G401 (cell line): ENCODE data around the gene CLIC5. TPM values are rescaled to one million over a fixed set of nuclear protein-coding genes. Genes with fewer than 3 reads are reported as not detected.

Experiments used
- DNase-seq: peaks from one replicate; pipeline ENCODE4 v3.0.0-alpha.2; 2015; ENCODE audit warnings: low spot score
- in situ Hi-C: cut with HindIII; loops from 2 replicates; pipeline ENCODE4 v1.10.0; 2016; ENCODE audit warnings: low sequenced_read_pairs, mixed read lengths
- total RNA-seq: library from RNA; depleted of rRNA; stranded (reverse); fragments of >200 nt; shearing (Covaris generic); gene quantifications from 2 replicates; pipeline ENCODE4 v1.2.3, GENCODE V29; 2014

The CLIC5 gene
- total RNA-seq, 1 experiment from 2014 or later = not detected

DNA sequence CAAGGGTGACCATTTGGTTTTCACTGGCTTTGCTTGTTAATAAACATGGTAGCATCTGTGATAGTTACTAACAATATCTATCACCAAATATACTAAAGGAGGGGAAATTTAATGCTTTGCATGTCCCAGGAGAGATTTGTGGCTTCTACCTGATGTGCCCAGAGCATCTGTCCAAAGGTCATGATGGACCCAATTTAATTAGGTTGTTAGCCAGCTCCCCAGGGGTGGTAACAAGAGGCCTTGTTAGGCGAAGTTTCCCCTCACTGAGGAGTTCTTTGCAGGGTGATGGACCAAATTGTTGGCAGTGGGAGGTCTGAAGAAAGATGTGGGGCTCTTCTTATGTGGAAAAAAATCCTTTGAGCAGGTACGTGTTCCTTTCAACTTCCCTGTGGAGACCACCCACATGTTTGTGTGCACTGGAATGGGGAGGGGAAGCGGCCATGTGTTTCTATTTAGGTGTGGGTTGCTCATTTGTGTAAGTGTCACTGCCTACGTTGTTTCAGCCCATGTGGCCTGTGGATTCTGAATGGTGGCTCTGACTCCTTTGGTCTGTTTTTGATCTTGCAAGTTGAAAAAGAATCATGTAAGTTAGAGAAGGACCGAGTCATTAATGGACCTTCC is 137.6 kb downstream of the CLIC5 start:
- DNase-seq = no peak
- in situ Hi-C loops = no loop called here

DNA sequence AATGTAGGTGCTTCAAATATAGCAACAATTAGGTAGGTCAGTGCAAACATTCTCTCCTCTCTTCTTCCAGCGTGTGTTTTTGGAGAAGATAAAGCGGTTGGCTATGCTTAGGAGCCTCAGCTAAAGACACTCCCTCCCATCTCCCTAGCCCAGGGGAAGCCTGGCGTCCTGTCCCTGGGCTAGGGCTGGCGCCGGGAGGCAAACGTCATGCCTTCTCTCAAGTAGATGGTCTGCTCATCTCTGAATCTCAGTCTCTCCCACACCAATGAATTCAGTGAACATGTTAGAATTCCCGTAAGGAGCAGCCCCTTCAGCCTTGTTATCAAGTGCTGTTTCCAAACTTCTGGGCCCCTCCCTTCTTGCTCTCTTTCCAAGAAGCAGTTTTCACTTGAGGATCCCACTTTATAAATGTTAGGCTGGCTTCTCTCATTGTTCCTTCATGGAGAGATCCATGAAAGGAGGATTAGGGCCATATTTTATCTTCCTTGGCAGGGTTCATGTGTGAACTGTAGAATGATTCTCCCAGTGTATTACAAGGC is 142.8 kb downstream of the CLIC5 start:
- in situ Hi-C loops = no loop called here
- no peak for DNase-seq

DNA sequence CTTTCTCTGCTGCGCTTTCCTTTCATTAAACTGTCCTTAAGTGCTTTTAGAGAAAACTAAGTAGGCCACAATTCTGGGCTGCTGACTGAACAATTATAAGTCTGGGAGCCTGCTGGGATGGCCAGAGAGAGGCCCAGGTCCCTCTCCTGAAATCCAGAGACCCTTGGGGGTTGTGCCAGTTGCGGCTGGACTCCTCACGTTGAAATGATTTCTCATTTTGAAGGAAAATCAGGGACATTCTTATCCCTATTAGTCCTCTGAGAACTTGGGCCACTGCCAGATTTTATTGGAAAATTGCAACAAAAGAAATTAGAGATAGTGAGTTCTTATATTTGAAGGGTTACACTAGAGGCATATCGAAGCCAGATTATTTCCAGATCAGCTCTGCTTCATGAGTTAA is 145.1 kb downstream of the CLIC5 start:
- no peak for DNase-seq
- in situ Hi-C loops = no loop called here

DNA sequence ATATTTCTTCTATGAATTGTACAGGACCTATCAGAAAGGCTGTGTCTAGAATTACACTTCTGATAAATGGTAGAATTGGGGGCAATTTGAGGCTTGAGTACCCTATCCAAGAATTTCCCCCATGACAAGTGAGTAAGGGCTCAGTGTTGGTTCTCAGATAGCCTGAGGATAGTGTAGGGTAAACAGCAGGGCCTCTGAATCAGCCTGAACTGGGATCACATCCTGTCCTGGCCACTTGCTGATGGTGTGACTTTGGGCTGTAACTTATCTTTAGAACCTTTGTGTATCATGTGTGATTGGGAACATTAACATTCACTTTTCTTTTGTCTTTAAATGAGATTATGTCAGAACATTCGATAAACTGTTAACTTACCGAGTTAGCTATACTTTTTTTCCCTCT is 151.0 kb downstream of the CLIC5 start:
- DNase-seq = no peak
- in situ Hi-C loops = no loop called here

DNA sequence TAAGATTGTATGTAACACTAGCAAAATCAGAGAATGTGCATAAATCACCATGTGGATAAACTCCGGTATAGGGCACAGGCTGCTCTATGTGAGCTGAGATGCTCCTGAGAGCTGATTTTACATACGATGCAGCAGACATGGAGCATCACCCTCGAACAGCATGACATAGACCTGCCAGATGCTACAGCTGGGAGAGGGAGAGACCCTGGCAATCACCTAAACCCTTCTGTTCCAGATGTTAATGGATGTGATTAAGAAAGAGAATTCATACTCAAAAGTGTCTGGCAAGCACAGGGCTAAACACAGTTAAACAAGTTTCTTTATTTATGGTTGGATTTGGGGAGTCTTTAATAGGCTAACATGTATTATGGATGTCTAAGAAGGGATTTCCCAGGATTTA is 157.0 kb downstream of the CLIC5 start:
- in situ Hi-C loops = no loop called here
- DNase-seq = no peak

DNA sequence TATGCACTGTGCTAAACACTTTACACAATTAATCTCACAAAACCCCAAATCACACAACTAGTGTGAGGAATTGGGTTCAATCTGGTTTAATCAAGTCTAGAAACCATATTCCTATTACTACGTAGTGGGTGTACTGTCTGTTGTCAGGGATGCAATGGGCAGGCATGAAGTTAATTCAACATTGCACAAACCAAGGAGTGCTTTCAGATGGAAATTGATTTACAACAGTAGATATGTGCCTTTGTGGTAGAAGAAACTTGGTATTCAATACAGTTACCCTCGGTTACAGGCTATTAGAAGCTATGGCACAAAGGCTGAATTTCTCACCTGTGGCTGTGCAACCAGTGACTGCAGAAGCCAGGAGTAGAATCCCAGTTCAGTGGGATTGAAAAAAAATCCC is 157.8 kb downstream of the CLIC5 start:
- no peak for DNase-seq
- in situ Hi-C loops = no loop called here

DNA sequence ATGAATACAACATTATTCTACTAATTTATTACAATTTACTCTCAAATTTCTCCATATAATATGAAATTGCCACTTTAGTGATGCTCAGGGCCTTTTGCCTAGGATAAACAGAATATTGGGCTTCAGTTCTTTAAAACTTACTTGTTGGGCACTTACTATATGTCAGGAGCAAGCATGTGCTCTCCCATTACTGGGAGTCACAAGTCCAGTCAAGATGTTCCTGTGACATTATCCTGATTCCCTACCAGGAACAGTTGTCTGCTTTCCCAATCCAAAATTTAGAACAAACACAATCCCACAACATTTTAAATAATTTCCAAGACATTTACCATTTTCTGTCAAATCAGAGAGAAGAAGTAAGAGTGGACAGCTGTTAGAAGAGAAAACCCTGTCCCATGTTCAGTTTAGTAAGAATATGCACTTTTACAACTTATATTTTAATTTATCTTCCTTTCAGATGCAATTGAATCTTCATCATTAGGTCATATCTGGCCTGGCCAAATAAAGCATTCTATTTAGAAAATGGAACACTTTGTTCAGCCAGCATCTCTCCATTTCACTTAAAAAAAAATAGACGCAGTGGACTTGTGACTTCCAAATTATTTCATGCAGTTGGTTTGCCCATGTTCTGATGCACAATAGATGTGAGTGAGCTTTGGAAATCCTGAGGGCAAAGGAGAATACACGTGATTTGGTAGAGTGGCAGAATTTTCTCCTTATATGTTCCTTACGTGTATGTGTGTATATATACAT is 159.8 kb downstream of the CLIC5 start:
- in situ Hi-C loops = no loop called here
- no peak for DNase-seq

DNA sequence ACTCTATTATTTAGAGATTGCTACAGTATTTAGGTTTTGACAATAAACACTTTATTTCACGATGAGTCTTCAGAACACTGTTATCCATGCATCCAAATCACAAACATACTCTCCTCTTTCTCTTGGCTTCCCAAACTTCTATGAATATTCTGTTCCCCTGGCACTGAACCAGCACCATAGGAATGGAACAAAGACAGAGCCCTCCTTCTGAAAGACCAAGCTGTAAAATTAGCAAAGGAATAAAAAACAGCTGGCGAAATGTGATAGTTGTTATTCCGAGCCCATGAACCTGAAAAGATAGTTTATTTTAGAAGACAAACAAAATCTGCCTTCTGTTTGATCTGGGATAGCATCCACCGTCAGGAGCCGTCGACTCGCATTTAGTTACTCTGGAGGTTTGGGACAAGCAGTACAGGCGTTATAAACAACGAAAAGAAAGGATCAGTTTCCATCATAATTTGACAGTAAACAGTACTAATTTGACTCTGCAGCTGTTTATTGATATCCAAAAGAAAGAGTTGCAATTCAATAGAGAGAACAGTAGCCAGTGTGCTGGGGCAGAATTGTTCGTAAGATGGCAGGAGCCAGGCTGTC is 161.4 kb downstream of the CLIC5 start:
- in situ Hi-C loops = no loop called here
- no peak for DNase-seq

DNA sequence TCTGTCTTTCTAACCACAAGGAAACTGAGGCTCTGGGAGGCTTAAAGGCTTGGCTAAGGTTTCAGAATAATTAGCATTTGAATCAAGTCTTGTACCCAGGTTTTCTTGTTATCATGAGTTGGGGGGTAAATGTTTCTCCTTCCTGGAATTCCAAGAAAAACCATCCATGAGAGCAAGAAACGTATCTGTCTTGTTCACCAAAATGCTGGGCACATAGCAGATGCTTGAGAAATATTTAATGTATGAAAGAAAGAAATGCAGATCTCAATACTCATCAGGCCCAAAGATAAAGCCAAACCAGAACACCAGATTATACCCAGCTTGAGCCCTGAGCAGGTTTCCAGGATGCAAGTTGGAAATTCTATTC is 164.6 kb downstream of the CLIC5 start:
- DNase-seq = no peak
- in situ Hi-C loops = no loop called here

DNA sequence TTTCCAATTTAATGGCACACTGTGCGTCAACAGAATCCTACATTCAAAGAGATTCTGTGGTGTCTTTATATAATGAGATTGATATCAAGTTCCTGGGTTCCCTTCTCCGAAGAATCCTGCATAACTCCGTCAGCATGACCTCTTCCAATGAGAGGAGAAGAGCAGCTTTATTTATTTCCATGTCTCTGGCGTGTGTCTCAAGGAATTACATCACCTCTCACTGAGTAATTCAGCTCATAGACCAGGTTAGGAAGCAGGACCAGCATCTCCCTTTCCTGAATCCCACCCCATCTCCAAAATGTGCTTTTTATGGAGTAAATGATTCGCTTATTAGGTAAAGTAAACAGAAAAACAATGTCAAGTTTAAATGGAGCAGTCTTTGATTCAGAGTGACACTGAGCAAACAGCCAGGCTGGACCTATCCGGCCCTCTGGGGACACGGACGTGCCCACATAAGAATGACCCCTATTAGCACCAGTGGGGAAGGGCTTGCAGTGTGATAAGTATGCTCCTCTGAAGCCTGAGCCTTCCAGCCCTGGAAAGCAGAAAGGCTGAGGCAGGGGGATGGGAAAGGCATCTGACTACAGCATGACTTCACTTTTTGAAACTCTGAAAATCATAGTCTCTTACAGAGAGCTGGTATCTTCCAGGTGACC is 165.2 kb downstream of the CLIC5 start:
- no peak for DNase-seq
- in situ Hi-C loops = no loop called here

DNA sequence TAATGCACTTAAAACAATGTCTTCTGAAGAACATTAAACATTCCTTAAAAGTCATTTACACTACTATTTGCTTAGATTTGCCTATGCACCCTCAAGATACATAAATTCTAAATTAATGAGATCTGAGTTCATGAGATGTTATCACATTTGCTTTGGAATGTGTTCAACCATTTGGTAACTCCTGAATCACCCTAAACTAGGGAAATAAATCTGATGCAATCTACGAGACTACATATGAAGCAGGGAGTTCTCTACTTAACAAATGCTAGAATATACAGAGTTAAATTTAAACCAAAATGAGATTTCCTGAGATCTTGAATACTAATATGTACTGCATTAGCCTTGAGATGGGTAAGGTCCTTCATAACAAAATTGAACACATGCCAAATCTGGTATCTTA is 170.1 kb downstream of the CLIC5 start:
- DNase-seq = no peak
- in situ Hi-C loops = no loop called here

DNA sequence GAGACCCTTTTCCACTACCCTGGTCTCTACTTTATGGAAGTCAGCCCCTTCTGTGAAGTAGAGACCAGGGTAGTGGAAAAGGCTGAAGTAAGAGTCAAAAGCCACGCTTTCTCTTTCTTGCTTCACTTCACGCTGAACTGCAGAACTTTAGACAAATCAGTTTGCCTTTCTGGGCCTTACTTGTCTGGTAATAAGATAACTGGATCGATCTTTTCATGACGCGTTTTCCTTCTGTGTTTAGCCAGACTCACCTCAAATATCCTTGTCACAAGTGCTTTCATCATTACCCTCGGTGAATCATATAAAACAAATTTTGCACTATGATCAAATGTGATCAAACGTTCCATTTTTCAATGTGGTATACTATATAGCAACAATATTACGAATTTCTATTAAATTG is 170.7 kb downstream of the CLIC5 start:
- DNase-seq = no peak
- in situ Hi-C loops = no loop called here

DNA sequence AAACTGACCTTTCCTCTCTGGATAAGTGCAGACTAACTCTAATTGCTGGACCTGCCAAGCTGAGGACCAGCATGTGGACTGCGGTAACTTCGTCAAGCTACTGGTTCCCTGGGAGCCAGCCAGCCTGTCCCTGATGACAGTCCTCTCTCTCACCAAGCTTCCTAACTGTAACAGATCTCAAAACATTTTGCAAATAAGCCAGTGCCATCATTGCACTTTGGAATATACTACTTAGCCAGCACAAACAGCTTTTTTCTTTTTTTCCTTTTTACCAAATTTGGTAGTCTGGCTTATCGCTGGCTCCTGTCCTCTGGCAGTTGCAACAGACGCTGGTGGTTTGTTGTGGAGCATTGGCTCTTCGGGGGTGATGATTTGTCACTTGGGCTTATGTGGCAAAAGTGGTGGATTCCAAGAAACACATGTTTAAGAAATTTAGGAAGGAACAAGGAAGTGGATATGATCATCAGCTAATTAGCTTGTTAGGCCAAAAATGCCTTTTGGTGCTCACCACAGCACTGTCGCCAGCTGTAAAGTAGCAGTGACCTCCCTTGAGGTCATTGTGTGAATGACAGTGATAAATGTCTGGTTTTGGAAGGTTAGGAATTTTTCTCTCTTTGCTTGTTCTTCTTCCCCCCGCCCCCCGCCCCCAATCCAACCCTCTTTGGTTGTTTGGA is 171.7 kb downstream of the CLIC5 start:
- DNase-seq = no peak
- in situ Hi-C loops = no loop called here

DNA sequence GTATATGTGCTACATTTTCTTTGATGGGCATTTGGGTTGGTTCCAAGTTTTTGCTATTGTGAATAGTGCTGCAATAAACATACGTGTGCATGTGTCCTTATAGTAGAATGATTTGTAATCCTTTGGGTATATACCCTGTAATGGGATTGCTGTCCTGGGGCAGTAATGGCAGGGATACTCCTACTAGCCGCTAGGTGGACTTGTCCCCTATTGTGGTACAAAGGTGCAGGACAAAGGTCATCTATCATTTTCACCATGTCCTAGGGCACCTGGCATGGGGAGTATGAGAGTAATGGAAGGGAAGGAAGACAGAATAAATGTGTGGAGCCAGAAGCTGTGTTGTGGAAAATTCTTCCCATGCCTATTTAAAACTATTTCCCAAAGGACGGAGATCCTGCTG is 174.6 kb downstream of the CLIC5 start:
- in situ Hi-C loops = no loop called here
- DNase-seq = no peak

DNA sequence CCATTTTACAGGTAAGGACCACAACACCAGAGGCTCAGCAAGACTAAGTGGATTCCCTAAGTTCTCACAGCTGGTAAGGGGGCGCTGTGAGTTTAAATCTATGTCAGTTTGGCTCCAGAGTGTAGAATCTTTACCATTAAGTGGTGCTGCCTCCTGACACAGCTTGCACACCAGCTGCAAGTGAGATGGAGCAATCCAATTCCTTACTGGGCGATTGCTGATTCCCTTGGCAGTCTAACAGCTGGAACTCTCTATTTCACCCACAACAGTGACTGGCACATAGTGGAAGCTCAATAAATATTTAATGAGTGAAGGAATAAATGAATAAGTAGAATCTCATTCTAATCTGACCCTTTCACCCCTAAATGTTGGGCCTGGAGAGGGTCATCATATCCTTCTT is 176.7 kb downstream of the CLIC5 start:
- in situ Hi-C loops = no loop called here
- DNase-seq = no peak

DNA sequence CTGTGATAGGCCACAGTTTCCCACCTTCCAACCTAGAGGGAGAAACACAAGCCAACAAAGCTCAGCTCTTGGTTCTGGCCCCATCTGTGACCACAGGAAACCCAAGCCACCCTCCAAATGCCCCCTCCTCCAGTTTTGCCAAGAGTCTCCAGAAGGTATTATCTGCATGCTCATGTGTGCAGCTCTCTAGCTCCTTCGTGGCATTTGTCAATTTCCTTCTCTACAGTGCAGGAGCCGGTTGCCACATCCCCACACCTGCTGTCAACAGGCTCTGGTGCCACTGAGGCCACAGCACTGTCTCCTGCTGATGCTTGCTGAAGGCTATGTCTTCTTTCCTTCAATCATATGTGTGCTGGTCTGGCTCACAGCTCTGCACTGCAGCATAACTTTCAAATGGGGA is 177.2 kb downstream of the CLIC5 start:
- DNase-seq = no peak
- in situ Hi-C loops = no loop called here

DNA sequence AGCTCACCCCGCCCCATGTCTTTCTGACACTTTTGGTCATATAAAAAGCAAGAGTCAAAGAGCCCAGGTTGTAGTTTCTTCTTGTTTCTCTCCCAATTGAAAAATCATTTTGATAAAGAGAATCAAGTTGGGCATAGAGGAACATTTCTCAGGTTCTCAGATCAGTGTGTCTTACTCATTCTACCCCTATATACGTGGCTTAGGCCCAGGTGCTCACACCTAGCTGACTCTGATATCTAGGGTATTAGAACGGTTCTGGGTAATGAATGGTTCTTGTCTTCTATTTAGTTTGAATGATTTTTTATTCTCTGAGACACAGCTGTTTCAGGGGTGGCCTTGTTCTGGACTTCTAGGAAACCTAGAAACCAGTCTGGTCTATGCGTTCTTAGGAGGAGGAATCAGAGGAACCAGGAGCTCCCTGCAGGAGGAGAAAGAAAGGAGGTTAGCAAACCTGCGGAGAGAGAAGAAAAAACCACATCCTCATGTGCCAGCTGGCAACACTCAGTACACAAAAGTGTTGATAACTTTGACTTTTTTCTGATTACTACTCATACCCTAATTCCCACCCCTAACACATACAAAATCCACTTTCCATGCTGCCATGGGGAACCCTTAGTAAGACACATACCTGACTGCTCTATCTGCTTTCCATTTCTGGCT is 178.0 kb downstream of the CLIC5 start:
- in situ Hi-C loops = no loop called here
- DNase-seq = no peak

DNA sequence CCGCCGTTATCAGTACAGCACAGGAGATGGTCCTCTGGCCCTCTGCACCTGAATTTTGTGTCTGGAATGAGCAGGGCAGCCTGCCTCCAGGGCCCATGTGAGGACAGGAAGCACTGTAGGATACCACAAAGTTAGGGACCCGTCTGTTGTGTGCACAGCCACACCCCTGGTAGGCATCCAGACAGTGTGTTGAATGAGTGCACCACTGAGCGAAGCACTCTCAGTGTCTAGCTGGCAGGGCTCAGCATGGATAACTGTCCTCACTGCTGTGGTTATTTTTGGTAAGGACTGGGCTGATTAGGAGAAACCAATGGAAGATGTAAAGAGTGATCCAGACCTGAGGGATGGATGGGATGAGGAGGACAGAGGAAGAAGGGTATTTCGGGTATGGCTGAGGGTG is 178.7 kb downstream of the CLIC5 start:
- no peak for DNase-seq
- in situ Hi-C loops = no loop called here

DNA sequence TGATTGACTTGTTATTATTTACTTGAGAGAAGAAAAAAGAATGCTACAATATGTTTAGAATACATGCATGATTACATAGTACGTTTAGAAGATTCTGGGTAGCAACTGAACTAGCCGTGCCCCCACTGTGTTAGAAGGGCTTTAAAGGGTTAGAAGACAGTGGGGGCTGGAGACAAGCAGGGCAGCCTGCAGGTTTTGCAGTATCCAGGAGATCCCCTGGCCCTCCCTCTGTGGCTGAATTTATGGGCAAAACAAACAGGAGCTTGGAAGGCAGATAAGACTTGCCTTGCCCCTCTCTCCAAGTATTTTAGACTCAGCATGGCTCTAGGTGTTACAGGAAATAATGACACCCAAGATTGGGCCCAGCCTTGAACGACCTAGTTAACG is 179.2 kb downstream of the CLIC5 start:
- DNase-seq = no peak
- in situ Hi-C loops = no loop called here
